Measurements from ENCODE around the gene UQCRFS1.
"Not testable (repeated sequence)": the region's sequence is repeated elsewhere in the genome, so short reads cannot be mapped to it uniquely, and the experiment has no call there.

Gene UQCRFS1

GRCh38 chr19:29212356-29212647 lies 649 bp downstream of the UQCRFS1 start:
- H3K27me3 ChIP-seq (replicated peaks; ENCODE audit: control insufficient read depth, insufficient read depth, low read length), result no peaks in the 10 kb centered on the region
- H3K36me3 ChIP-seq (ENCODE audit: control insufficient read depth, insufficient read depth, low read length), result no peaks in the 10 kb centered on the region
- no peak for DNase-seq (ENCODE audit: extremely low read depth, insufficient read length)
- peak overlapping the region; percentile 91 for H3K4me3 ChIP-seq (replicated peaks; ENCODE audit: low read depth, low read length)
- TF ChIP-seq CTCF (IDR thresholded peaks at IDR 0.05; ENCODE audit: insufficient read depth, low read length, poor library complexity, severe bottlenecking), result no peak

GRCh38 chr19:29211562-29212355 lies 1.2 kb downstream of the UQCRFS1 start:
- peak overlapping the region; percentile 91 for H3K4me3 ChIP-seq (replicated peaks; ENCODE audit: low read depth, low read length)
- H3K27me3 ChIP-seq (replicated peaks; ENCODE audit: control insufficient read depth, insufficient read depth, low read length), result no peaks in the 10 kb centered on the region
- no peak for TF ChIP-seq CTCF (IDR thresholded peaks at IDR 0.05; ENCODE audit: insufficient read depth, low read length, poor library complexity, severe bottlenecking)
- no peaks in the 10 kb centered on the region; the same call in 1 of the 2 replicates for H3K36me3 ChIP-seq (ENCODE audit: control insufficient read depth, insufficient read depth, low read length)
- DNase-seq (ENCODE audit: extremely low read depth, insufficient read length), result no peak

GRCh38 chr19:29211041-29211440 lies 1.9 kb downstream of the UQCRFS1 start:
- not testable (repeated sequence) for H3K36me3 ChIP-seq (ENCODE audit: control insufficient read depth, insufficient read depth, low read length); H3K27me3 ChIP-seq (replicated peaks; ENCODE audit: control insufficient read depth, insufficient read depth, low read length); DNase-seq (ENCODE audit: extremely low read depth, insufficient read length)
- H3K4me3 ChIP-seq (replicated peaks; ENCODE audit: low read depth, low read length), result peak overlapping the region; percentile 91; the same call in 1 of the 2 replicates

GRCh38 chr19:29210502-29210901 lies 2.4 kb downstream of the UQCRFS1 start:
- not testable (repeated sequence) for DNase-seq (ENCODE audit: extremely low read depth, insufficient read length)

GRCh38 chr19:29207403-29208187 lies 5.4 kb downstream of the UQCRFS1 start:
- not testable (repeated sequence) for H3K4me3 ChIP-seq (replicated peaks; ENCODE audit: low read depth, low read length); H3K36me3 ChIP-seq (ENCODE audit: control insufficient read depth, insufficient read depth, low read length); H3K27me3 ChIP-seq (replicated peaks; ENCODE audit: control insufficient read depth, insufficient read depth, low read length); DNase-seq (ENCODE audit: extremely low read depth, insufficient read length)

More at GRCh38 chr19:29210502-29210901, 2.4 kb downstream of the UQCRFS1 start:
- H3K27me3 ChIP-seq (replicated peaks; ENCODE audit: control insufficient read depth, insufficient read depth, low read length); H3K4me3 ChIP-seq (replicated peaks; ENCODE audit: low read depth, low read length); H3K36me3 ChIP-seq (ENCODE audit: control insufficient read depth, insufficient read depth, low read length): not testable (repeated sequence)

- no peak for TF ChIP-seq CTCF (IDR thresholded peaks at IDR 0.05; ENCODE audit: insufficient read depth, low read length, poor library complexity, severe bottlenecking)
- Histone ChIP-seq H3K27me3 (replicated peaks; ENCODE audit: control insufficient read depth, insufficient read depth, low read length) (no peaks in the 10 kb centered on the region), H3K4me3 (replicated peaks; ENCODE audit: low read depth, low read length) (no peak overlapping the region), H3K36me3 (ENCODE audit: control insufficient read depth, insufficient read depth, low read length) (peaks cover 2% of the 10 kb centered on the region)
- DNase-seq (ENCODE audit: extremely low read depth, insufficient read length), result no peak
Observed at GRCh38 chr19:29206453-29206852, 6.5 kb downstream of the UQCRFS1 start.

- TF ChIP-seq CTCF (IDR thresholded peaks at IDR 0.05; ENCODE audit: insufficient read depth, low read length, poor library complexity, severe bottlenecking), result no peak
- no peak for DNase-seq (ENCODE audit: extremely low read depth, insufficient read length)
- Histone ChIP-seq H3K4me3 (replicated peaks; ENCODE audit: low read depth, low read length) (no peak overlapping the region), H3K36me3 (ENCODE audit: control insufficient read depth, insufficient read depth, low read length) (peaks cover 2% of the 10 kb centered on the region), H3K27me3 (replicated peaks; ENCODE audit: control insufficient read depth, insufficient read depth, low read length) (no peaks in the 10 kb centered on the region)
Observed at GRCh38 chr19:29202281-29202680, 10.7 kb downstream of the UQCRFS1 start.
